Osteoblast (primary cell): ENCODE data around the gene VTI1A. TPM values are rescaled to one million over a fixed set of nuclear protein-coding genes. Genes with fewer than 3 reads are reported as not detected.

Source experiments
- DNase-seq: peaks from one replicate; pipeline ENCODE4 v3.0.0; 2011; ENCODE audit warnings: low spot score, mixed read lengths; ENCODE audit not compliant: insufficient read length; ENCODE audit errors: missing footprints
- H2AFZ ChIP-seq: 2 replicates; pipeline ENCODE4 v1.6.0; 2011; ENCODE audit warnings: mild to moderate bottlenecking, low read length
- H3K27ac ChIP-seq: 2 replicates; pipeline ENCODE4 v1.5.1; 2011; ENCODE audit warnings: mild to moderate bottlenecking, low read depth, low read length, moderate library complexity
- H3K27me3 ChIP-seq: 2 replicates; pipeline ENCODE4 v1.6.0; 2012; ENCODE audit warnings: mild to moderate bottlenecking, control low read depth, inconsistent platforms, low read length, moderate library complexity; ENCODE audit not compliant: insufficient read depth
- H3K36me3 ChIP-seq: 2 replicates; pipeline ENCODE4 v1.5.1; 2011; ENCODE audit warnings: mild to moderate bottlenecking, low read length, control low read depth, moderate library complexity; ENCODE audit not compliant: insufficient read depth
- H3K4me1 ChIP-seq: 2 replicates; pipeline ENCODE4 v1.5.1; 2011; ENCODE audit warnings: mild to moderate bottlenecking, low read length, control low read depth, moderate library complexity; ENCODE audit not compliant: insufficient read depth
- H3K4me2 ChIP-seq: 2 replicates; pipeline ENCODE4 v1.6.0; 2011; ENCODE audit warnings: mild to moderate bottlenecking, low read length; ENCODE audit not compliant: insufficient read depth
- H3K4me3 ChIP-seq: fragments of 200-600 bp; sonication (generic); 3 replicates; pipeline ENCODE4 v1.5.1; 2012; ENCODE audit warnings: mild to moderate bottlenecking, low read length, inconsistent platforms; ENCODE audit not compliant: insufficient read depth
- H3K79me2 ChIP-seq: 2 replicates; pipeline ENCODE4 v1.6.0; 2012; ENCODE audit warnings: mild to moderate bottlenecking, low read length, control low read depth, inconsistent platforms; ENCODE audit not compliant: insufficient read depth
- H3K9me3 ChIP-seq: 2 replicates; pipeline ENCODE4 v1.5.1; 2011; ENCODE audit warnings: low read depth, low read length, control low read depth
- H4K20me1 ChIP-seq: 2 replicates; pipeline ENCODE4 v1.6.0; 2012; ENCODE audit warnings: mild to moderate bottlenecking, low read length, control low read depth; ENCODE audit not compliant: insufficient read depth
- total RNA-seq: library from RNA; depleted of rRNA; stranded (reverse); fragments of >200 nt; gene quantifications from 2 replicates; pipeline ENCODE4 v1.2.3, GENCODE V29; 2012
- TF ChIP-seq, protein P1 (sequence below): IDR thresholded peaks from 2 replicates; pipeline ENCODE4 v1.5.1; 2011; ENCODE audit warnings: mild to moderate bottlenecking, low read depth, low read length, moderate library complexity; ENCODE audit errors: extremely low read depth

The VTI1A gene
- total RNA-seq, 1 donor, result 34.7 TPM

DNA sequence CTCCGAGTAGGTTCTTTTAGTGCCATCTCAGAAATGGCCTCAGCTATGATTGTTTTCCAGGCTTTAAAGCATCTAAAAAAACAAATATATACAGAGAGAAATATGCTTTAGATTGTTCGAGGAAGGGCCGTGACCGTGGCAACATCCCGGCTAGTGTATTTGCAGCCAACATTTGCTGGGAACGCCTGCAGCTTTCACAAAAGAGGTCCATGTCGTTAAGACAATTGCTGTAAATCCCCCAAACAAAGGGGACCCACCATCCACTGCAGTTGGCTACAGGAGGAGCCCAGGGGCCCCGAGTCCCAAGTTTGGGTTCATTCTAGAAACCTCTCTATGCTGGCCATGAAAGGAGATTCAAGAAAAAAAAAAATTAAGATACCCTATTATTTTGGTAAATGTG lies 350.2 kb downstream of the VTI1A start:
- Histone ChIP-seq H3K4me3 (no peak overlapping the region), H3K9me3 (no peaks in the 10 kb centered on the region), H4K20me1 (peaks cover 2% of the 10 kb centered on the region), H2AFZ (no peak overlapping the region), H3K79me2 (no peaks in the 10 kb centered on the region), H3K27ac (no peak overlapping the region), H3K4me2 (no peak overlapping the region), H3K27me3 (no peaks in the 10 kb centered on the region), H3K4me1 (peaks cover 12% of the 10 kb centered on the region), H3K36me3 (no peaks in the 10 kb centered on the region)
- TF ChIP-seq, protein P1, sequence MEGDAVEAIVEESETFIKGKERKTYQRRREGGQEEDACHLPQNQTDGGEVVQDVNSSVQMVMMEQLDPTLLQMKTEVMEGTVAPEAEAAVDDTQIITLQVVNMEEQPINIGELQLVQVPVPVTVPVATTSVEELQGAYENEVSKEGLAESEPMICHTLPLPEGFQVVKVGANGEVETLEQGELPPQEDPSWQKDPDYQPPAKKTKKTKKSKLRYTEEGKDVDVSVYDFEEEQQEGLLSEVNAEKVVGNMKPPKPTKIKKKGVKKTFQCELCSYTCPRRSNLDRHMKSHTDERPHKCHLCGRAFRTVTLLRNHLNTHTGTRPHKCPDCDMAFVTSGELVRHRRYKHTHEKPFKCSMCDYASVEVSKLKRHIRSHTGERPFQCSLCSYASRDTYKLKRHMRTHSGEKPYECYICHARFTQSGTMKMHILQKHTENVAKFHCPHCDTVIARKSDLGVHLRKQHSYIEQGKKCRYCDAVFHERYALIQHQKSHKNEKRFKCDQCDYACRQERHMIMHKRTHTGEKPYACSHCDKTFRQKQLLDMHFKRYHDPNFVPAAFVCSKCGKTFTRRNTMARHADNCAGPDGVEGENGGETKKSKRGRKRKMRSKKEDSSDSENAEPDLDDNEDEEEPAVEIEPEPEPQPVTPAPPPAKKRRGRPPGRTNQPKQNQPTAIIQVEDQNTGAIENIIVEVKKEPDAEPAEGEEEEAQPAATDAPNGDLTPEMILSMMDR, result no peak
- DNase-seq, result no peak

DNA sequence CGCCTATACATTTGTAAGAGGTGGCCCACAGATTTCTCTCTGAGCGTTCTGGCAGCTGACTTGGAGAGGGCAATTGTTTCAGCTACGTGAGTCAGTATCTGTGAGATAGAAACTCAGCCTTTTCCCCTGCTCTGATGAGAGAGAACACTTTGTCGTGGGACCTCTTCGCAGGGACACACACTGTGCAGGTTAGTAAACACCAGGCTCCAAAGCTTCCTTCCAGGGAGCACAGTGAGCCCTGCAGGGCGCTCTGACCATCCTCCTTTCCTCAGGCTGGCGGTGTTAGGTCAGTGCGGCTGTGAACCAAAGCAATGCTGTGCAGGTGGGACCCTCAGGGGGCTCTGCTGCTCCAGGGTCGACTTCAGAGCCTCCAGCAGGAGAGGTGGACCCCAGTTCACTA lies 350.8 kb downstream of the VTI1A start:
- TF ChIP-seq, protein P1, result no peak
- no peak overlapping the region for H3K4me2 ChIP-seq
- H3K36me3 ChIP-seq, result no peaks in the 10 kb centered on the region
- no peaks in the 10 kb centered on the region for H3K27me3 ChIP-seq
- no peak overlapping the region for H3K4me3 ChIP-seq
- no peaks in the 10 kb centered on the region for H3K79me2 ChIP-seq
- peaks cover 2% of the 10 kb centered on the region for H4K20me1 ChIP-seq
- peaks cover 10% of the 10 kb centered on the region for H3K4me1 ChIP-seq
- no peak overlapping the region for H3K27ac ChIP-seq
- no peak overlapping the region for H2AFZ ChIP-seq
- H3K9me3 ChIP-seq, result no peaks in the 10 kb centered on the region
- DNase-seq, result no peak

DNA sequence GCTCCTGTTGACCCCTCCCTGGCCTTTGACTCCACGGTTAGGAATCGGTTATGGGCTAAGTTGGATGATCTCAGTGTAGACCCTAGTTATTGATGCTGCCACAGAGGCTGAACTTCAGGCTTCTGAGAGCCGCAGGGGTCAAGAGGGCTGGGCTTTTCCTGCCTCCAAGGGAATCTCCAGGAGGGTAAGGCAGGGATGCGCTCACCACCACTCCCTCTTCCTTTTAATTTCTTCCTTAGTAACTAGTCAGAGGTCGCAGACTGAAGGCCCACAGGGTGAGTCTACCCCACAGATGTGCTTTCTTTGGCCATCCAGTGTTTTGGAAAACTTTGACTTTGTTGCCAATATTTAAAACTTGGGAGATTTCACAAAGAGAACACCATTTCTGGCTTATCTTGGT lies 352.0 kb downstream of the VTI1A start:
- no peaks in the 10 kb centered on the region for H3K79me2 ChIP-seq
- no peak overlapping the region for H3K4me2 ChIP-seq
- no peak overlapping the region for H2AFZ ChIP-seq
- TF ChIP-seq, protein P1, result no peak
- no peaks in the 10 kb centered on the region for H3K9me3 ChIP-seq
- H3K4me1 ChIP-seq, result no peaks in the 10 kb centered on the region
- no peak overlapping the region for H3K4me3 ChIP-seq
- no peaks in the 10 kb centered on the region for H3K27me3 ChIP-seq
- no peak for DNase-seq
- peaks cover 2% of the 10 kb centered on the region for H4K20me1 ChIP-seq
- H3K36me3 ChIP-seq, result no peaks in the 10 kb centered on the region
- H3K27ac ChIP-seq, result no peak overlapping the region

DNA sequence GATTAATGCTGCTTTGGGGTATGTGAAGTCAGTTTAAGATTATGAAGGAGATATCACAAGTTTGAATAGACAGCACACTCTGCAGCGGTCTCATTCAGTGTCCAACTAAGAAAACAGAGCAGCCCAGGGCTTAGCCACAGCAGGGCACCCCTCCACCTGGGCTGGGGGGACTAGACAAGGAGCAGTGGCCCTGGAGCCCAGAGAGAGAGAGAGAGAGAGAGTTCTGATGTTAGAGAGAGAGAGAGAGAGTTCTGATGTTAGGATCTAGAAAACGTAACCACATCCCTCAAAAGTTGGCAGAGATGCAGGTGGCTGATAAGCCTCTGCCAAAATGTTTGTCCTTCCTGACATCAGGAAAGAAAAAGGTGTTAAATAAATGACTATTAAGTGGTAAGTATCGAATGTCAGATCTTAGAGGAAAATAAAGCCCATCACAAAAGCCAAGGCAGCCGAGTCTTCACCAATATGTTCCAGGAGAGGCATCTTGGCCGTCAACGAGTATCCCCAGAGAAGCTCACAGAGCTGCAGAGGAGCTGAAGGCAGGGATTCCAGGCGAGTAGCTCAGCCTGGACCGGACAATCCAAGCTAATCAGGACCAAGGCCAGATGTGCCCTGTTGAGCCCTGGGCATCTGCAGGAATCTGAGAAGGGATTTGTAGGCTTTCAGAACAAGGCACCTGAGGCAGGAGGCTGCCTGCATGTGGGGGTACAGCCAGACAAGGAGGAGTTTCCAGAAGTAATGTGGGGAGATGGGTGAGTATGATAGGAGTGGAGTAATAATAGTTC lies 352.9 kb downstream of the VTI1A start:
- Histone ChIP-seq H3K27ac (no peak overlapping the region), H3K4me3 (no peak overlapping the region), H3K4me2 (no peak overlapping the region), H3K27me3 (no peaks in the 10 kb centered on the region), H3K4me1 (no peaks in the 10 kb centered on the region), H2AFZ (no peak overlapping the region), H3K9me3 (no peaks in the 10 kb centered on the region), H4K20me1 (peaks cover 2% of the 10 kb centered on the region), H3K36me3 (no peaks in the 10 kb centered on the region), H3K79me2 (no peaks in the 10 kb centered on the region)
- TF ChIP-seq, protein P1, result no peak
- no peak for DNase-seq
